Upper lobe of left lung (tissue), 6 donors: ENCODE data around the gene GRK3. TPM values are rescaled to one million over a fixed set of nuclear protein-coding genes. Genes with fewer than 3 reads are reported as not detected.

Experiments
- ATAC-seq, 2 donors: fragments of 200-7000 bp; cut with Tn5 transposase; one replicate each; pipeline ENCODE4 v1.9.1; 2022; ENCODE audit warnings: mild to moderate bottlenecking in 2 of 2, moderate library complexity in 2 of 2; ENCODE audit not compliant: low FRiP score in 2 of 2
- DNase-seq, 2 donors: peaks; one replicate each; pipeline ENCODE4 v3.0.0-alpha.2; 2019 to 2020
- H3K27ac ChIP-seq, 4 donors: fragments of 200-600 bp; sonication (generic); one replicate each; pipeline ENCODE4 v1.5.1; 2016 to 2019
- H3K27me3 ChIP-seq, 4 donors: fragments of 200-600 bp; sonication (generic); one replicate each; pipeline ENCODE4 v1.5.1; 2017 to 2019
- H3K36me3 ChIP-seq, 4 donors: fragments of 200-600 bp; sonication (generic); one replicate each; pipeline ENCODE4 v1.5.1; 2016 to 2019
- H3K4me1 ChIP-seq, 4 donors: fragments of 200-600 bp; sonication (generic); one replicate each; pipeline ENCODE4 v1.5.1; 2018 to 2019
- H3K4me3 ChIP-seq, 4 donors: fragments of 200-600 bp; sonication (generic); one replicate each; pipeline ENCODE4 v1.5.1; 2017 to 2019; ENCODE audit warnings: mild to moderate bottlenecking in 2 of 4, moderate library complexity in 1 of 4
- H3K9me3 ChIP-seq, 4 donors: fragments of 200-600 bp; sonication (generic); one replicate each; pipeline ENCODE4 v1.5.1; 2018 to 2019
- EP300 ChIP-seq, 4 donors: sonication (generic); formaldehyde crosslinking; IDR thresholded peaks; one replicate each; pipeline ENCODE4 v1.5.1; 2017; ENCODE audit warnings: antibody characterized with exemption in 4 of 4, control low read depth in 2 of 4
- POLR2A ChIP-seq, 4 donors: fragments of 450-650 bp; IDR thresholded peaks; one replicate each; pipeline ENCODE4 v1.5.1; 2016 to 2017; ENCODE audit warnings: antibody characterized with exemption in 4 of 4, mild to moderate bottlenecking in 2 of 4
- POLR2AphosphoS5 ChIP-seq, 2 donors: sonication (generic); formaldehyde crosslinking; IDR thresholded peaks; one replicate each; pipeline ENCODE4 v1.5.1; 2017; ENCODE audit warnings: antibody characterized with exemption in 2 of 2
- WGBS, 2 donors: methylation state at CpG; one replicate each; pipeline ENCODE4 v1.1.5; 2017 to 2018; 5-methylcytosine and 5-hydroxymethylcytosine counted together
- total RNA-seq, 6 donors: library from RNA; depleted of rRNA in 4 of 6; stranded (reverse); fragments of >200 nt in 4 of 6; gene quantifications; one replicate each; pipeline versions ENCODE4 v1.1.0 to v1.2.1, GENCODE V29; 2016 to 2021
- TF ChIP-seq, protein P1 (sequence below), 6 experiments: fragments of 450-650 bp in 4 of 6; fragments of 200-600 bp in 2 of 6; sonication (generic) in 2 of 6; IDR thresholded peaks; one replicate each; pipeline ENCODE4 v1.5.1; 2016 to 2019; ENCODE audit warnings: antibody characterized with exemption in 6 of 6
- donor health status: DM: no; HTN: no; CAD: no; lungs with moderate emphysema.
- donor health status: DM: no; HTN: yes; CAD: no; lungs with severe emphysema.

Gene GRK3
- total RNA-seq, 6 donors from 2014 or later: 16.0 to 25.2 (median 21.6) TPM

DNA sequence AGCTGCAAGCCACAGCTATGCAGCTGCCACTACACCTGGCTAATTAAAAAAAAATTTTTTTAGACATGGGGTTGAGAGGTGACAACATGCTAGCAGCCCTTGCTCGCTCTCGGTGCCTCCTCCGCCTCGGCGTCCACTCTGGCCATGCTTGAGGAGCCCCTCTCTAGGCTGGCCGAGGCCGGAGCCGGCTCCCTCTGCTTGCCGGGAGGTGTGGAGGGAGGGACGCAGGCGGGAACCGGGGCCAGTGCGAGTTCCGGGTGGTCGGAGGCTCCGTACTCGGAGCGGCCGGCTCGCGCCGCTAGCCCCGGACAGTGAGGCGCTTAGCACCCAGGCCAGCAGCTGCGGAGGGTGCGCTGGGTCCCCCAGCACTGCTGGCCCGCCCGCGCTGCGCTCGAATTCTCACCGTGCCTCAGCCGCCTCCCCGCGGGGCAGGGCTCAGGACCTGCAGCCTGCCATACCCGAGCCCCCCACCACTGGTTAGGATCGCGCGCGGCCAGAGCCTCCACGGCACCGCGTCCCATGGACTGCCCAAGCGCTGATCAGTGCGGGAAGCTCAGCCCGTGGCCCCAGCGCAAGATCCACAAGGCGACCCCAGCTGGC lies 188.2 kb downstream of the GRK3 start:
- Histone ChIP-seq H3K9me3 (no peaks in the 10 kb centered on the region), H3K4me1 (no peaks in the 10 kb centered on the region), H3K27me3 (no peaks in the 10 kb centered on the region), H3K36me3 (no peaks in the 10 kb centered on the region), H3K27ac (no peak overlapping the region), H3K4me3 (no peak overlapping the region)
- WGBS, 2 donors: 84 to 89% methylated on average over 45 to 47 of the region's 48 CpGs
- DNase-seq: peak in 1 of 2 donors; percentile 83
- no peak for ATAC-seq
- TF ChIP-seq EP300 (IDR thresholded peaks at IDR 0.05): no peak
- TF ChIP-seq, protein P1, sequence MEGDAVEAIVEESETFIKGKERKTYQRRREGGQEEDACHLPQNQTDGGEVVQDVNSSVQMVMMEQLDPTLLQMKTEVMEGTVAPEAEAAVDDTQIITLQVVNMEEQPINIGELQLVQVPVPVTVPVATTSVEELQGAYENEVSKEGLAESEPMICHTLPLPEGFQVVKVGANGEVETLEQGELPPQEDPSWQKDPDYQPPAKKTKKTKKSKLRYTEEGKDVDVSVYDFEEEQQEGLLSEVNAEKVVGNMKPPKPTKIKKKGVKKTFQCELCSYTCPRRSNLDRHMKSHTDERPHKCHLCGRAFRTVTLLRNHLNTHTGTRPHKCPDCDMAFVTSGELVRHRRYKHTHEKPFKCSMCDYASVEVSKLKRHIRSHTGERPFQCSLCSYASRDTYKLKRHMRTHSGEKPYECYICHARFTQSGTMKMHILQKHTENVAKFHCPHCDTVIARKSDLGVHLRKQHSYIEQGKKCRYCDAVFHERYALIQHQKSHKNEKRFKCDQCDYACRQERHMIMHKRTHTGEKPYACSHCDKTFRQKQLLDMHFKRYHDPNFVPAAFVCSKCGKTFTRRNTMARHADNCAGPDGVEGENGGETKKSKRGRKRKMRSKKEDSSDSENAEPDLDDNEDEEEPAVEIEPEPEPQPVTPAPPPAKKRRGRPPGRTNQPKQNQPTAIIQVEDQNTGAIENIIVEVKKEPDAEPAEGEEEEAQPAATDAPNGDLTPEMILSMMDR (IDR thresholded peaks at IDR 0.05): no peak

DNA sequence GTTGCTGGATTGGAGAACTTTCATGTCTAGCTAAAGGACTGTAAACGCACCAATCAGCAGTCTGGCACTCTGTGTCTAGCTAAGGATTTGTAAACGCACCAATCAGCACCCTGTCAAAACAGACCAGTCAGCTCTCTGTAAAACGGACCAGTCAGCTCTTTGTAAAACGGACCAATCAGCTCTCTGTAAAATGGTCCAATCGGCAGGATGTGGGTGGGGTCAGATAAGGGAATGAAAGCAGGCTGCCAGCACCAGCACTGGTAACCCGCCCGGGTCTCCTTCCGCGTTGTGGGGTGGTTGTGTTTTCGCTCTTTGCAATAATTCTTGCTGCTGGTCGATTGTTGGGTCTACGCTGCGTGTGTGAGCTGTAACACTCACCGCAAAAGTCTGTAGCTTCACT lies 188.8 kb downstream of the GRK3 start:
- Histone ChIP-seq H3K4me3 (no peak overlapping the region), H3K36me3 (no peaks in the 10 kb centered on the region), H3K27me3 (no peaks in the 10 kb centered on the region), H3K27ac (no peak overlapping the region), H3K4me1 (no peaks in the 10 kb centered on the region), H3K9me3 (no peaks in the 10 kb centered on the region)
- DNase-seq: no peak
- TF ChIP-seq EP300 (IDR thresholded peaks at IDR 0.05) (no peak), POLR2A (IDR thresholded peaks at IDR 0.05) (no peak), POLR2AphosphoS5 (IDR thresholded peaks at IDR 0.05) (no peak)
- TF ChIP-seq, protein P1 (IDR thresholded peaks at IDR 0.05): no peak
- no peak for ATAC-seq
- 90 to 91% methylated on average over 14 of the region's 14 CpGs for WGBS, 2 donors

DNA sequence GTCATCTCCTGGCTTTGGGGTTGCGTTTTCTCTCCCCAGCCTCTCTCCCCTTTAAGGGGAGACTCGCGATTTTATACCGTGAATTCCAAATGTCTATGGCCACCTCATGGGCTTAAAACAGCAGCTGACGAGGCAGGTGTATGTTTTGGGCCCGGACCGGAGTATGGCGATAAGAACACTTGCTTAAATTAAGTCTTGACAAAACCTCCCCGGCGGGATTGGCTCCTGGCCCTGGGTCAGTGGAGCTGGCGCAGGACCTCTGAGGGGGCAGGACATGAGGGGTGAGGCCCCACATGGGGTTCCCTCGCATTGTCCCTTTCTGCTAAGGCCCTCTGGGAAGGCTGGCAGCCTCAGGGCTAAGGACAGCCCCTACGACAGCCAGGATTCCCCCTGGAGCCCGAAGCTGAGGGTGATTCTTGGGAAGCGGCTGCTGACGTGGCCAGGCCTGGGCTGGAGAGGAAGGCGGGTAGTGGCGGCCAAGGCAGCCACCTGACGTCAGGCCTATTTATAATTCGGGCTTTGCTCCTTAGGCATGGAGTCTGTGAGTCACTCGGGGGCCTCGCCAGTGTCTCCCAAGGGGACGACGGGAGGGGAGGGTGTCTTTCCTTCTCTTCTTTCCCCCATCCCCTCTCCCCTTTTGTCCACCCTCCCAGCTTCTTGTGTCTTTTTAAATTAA lies 190.2 kb downstream of the GRK3 start:
- Histone ChIP-seq H3K36me3 (no peaks in the 10 kb centered on the region), H3K4me3 (no peak overlapping the region), H3K9me3 (no peaks in the 10 kb centered on the region), H3K27me3 (no peaks in the 10 kb centered on the region), H3K27ac (no peak overlapping the region), H3K4me1 (peaks cover 0 to 7% (median 2%) of the 10 kb centered on the region in 4 donors)
- TF ChIP-seq, protein P1 (IDR thresholded peaks at IDR 0.05): no peak
- TF ChIP-seq POLR2AphosphoS5 (IDR thresholded peaks at IDR 0.05): no peak
- TF ChIP-seq EP300 (IDR thresholded peaks at IDR 0.05): no peak
- no peak for TF ChIP-seq POLR2A (IDR thresholded peaks at IDR 0.05)
- ATAC-seq: peak in 1 of 2 donors; percentile 86
- 81 to 88% methylated on average over 20 to 24 of the region's 24 CpGs for WGBS, 2 donors
- peak in 1 of 2 donors; percentile 48 for DNase-seq

DNA sequence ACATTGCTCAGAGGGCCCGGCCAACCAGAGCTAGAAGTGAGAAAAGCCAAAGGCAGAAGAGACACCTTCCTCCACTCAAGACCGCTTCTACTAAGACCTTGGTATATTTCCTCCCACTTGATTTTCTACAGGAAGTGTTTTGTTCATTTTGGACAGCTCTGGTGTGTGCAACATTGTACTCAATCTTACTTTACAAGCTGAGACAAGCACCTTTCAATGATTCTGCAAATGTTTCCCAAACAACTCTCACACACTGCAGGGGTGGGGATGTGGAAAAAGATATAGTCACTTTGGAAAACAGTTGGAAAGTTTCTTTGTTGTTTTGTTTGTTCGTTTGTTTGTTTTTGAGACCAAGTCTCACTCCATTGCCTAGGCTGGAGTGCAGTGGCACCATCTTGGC lies 193.2 kb downstream of the GRK3 start:
- ATAC-seq (no peak), DNase-seq (no peak)
- Histone ChIP-seq H3K4me1 (peaks cover 0 to 7% (median 5%) of the 10 kb centered on the region in 4 donors), H3K36me3 (no peaks in the 10 kb centered on the region), H3K4me3 (no peak overlapping the region), H3K9me3 (no peaks in the 10 kb centered on the region), H3K27ac (no peak overlapping the region), H3K27me3 (no peaks in the 10 kb centered on the region)
- TF ChIP-seq POLR2A (IDR thresholded peaks at IDR 0.05): no peak
- TF ChIP-seq, protein P1 (IDR thresholded peaks at IDR 0.05): no peak
- no peak for TF ChIP-seq EP300 (IDR thresholded peaks at IDR 0.05)
- TF ChIP-seq POLR2AphosphoS5 (IDR thresholded peaks at IDR 0.05): no peak
- WGBS, 2 donors: 68 to 78% methylated on average over 3 of the region's 3 CpGs

DNA sequence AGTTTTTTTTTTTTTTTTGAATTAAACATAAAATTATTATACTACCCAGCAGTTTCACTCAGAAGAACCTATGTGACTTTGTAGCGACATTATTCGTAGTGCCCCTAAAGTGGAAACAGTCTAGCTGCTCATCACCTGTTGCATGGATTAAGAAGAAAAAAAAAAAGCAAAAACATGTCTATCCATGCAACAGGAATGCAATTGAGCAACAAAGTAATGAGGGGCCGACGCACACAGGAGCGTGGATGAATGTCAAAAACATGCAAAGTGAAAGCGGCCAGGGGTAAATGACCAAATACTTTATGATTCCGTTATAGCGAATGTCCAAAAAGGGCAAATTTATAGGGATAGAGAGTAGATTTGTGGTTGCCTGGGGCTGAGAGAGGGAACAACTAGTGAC lies 193.8 kb downstream of the GRK3 start:
- Histone ChIP-seq H3K27ac (no peak overlapping the region), H3K4me1 (peaks cover 0 to 7% (median 5%) of the 10 kb centered on the region in 4 donors), H3K4me3 (no peak overlapping the region), H3K27me3 (no peaks in the 10 kb centered on the region), H3K9me3 (no peaks in the 10 kb centered on the region), H3K36me3 (no peaks in the 10 kb centered on the region)
- 86 to 95% methylated on average over 8 of the region's 8 CpGs for WGBS, 2 donors
- DNase-seq (no peak), ATAC-seq (no peak)
- TF ChIP-seq, protein P1 (IDR thresholded peaks at IDR 0.05): no peak
- TF ChIP-seq POLR2AphosphoS5 (IDR thresholded peaks at IDR 0.05) (no peak), POLR2A (IDR thresholded peaks at IDR 0.05) (no peak), EP300 (IDR thresholded peaks at IDR 0.05) (no peak)
